SK-N-SH (cell line): ENCODE results near the gene UST. TPM values are rescaled to one million over a fixed set of nuclear protein-coding genes. Genes with fewer than 3 reads are reported as not detected.

ENCODE experiments used
- CTCF ChIA-PET: fragments of 300-600, 350-600 bp; formaldehyde crosslinking; extraction: SDS; loops from one replicate; lab custom pipeline; 2021; lab: Yijun Ruan, JAX
- POLR2A ChIA-PET: fragments of 350-600 bp; sonication (Branson Sonifier 250); formaldehyde crosslinking; extraction: SDS; loops from one replicate; lab custom pipeline; 2020; ENCODE audit warnings: antibody characterized with exemption, inconsistent platforms; lab: Yijun Ruan, JAX
- DNase-seq: peaks from one replicate; pipeline ENCODE4 v3.0.0; 2012
- H2AFZ ChIP-seq: fragments of 200-600 bp; sonication (generic); 2 replicates; pipeline ENCODE4 v1.8.1; 2016; ENCODE audit warnings: antibody characterized with exemption, mild to moderate bottlenecking, low read depth
- H3F3A ChIP-seq: fragments of 200-600 bp; sonication (generic); replicated peaks from 2 replicates; pipeline ENCODE3; 2016; ENCODE audit warnings: antibody characterized with exemption, mild to moderate bottlenecking; ENCODE audit not compliant: insufficient read depth
- H3K27ac ChIP-seq, 2 experiments: fragments of 200-500 bp in 1 of 2; fragments of 200-600 bp in 1 of 2; sonication (Bioruptor generic) in 1 of 2; sonication (generic), shearing (Covaris generic) in 1 of 2; 2 replicates each; pipeline versions ENCODE4 v1.5.1 to v1.6.1; 2014 to 2016; ENCODE audit warnings: low read depth in 2 of 2, inconsistent platforms in 1 of 2, low read length in 1 of 2, mild to moderate bottlenecking in 1 of 2, mixed read lengths in 1 of 2
- H3K27me3 ChIP-seq: fragments of 200-600 bp; sonication (generic), shearing (Covaris generic); 2 replicates; pipeline ENCODE4 v1.6.1; 2016; ENCODE audit warnings: mixed run types; ENCODE audit not compliant: insufficient read depth
- H3K36me3 ChIP-seq, 2 experiments: fragments of 200-500 bp in 1 of 2; fragments of 200-600 bp in 1 of 2; sonication (Bioruptor generic) in 1 of 2; sonication (generic) in 1 of 2; replicated peaks in 1 of 2; 2 replicates each; pipeline versions ENCODE3 to v1.5.1; 2014 to 2016; ENCODE audit warnings: low read length in 1 of 2, mild to moderate bottlenecking in 1 of 2; ENCODE audit not compliant: insufficient read depth in 2 of 2, control insufficient read depth in 1 of 2
- H3K4me1 ChIP-seq, 2 experiments: fragments of 200-500 bp in 1 of 2; fragments of 200-600 bp in 1 of 2; sonication (Bioruptor generic) in 1 of 2; sonication (generic), shearing (Covaris generic) in 1 of 2; 2 replicates each; pipeline versions ENCODE4 v1.5.1 to v1.6.1; 2014 to 2016; ENCODE audit warnings: low read depth in 1 of 2, low read length in 1 of 2, mixed run types in 1 of 2; ENCODE audit not compliant: insufficient read depth in 2 of 2, control insufficient read depth in 1 of 2
- H3K4me2 ChIP-seq: fragments of 200-600 bp; sonication (generic), shearing (Covaris generic); 2 replicates; pipeline ENCODE4 v1.6.1; 2017; ENCODE audit warnings: mixed run types
- H3K4me3 ChIP-seq, 2 experiments: fragments of 200-500 bp in 1 of 2; fragments of 200-600 bp in 1 of 2; sonication (Bioruptor generic) in 1 of 2; sonication (generic), shearing (Covaris generic) in 1 of 2; 2 replicates each; pipeline versions ENCODE4 v1.5.1 to v1.8.1; 2014 to 2016; ENCODE audit warnings: low read depth in 2 of 2, inconsistent platforms in 1 of 2, low read length in 1 of 2, mild to moderate bottlenecking in 1 of 2, mixed read lengths in 1 of 2, moderate library complexity in 1 of 2
- H3K79me2 ChIP-seq: fragments of 200-600 bp; sonication (generic); 2 replicates; pipeline ENCODE4 v1.8.1; 2017; ENCODE audit warnings: mild to moderate bottlenecking; ENCODE audit not compliant: insufficient read depth
- H3K9ac ChIP-seq: fragments of 200-600 bp; sonication (generic); 2 replicates; pipeline ENCODE4 v1.6.1; 2017; ENCODE audit warnings: mixed run types
- H3K9me2 ChIP-seq: fragments of 200-600 bp; sonication (generic); 2 replicates; pipeline ENCODE4 v1.6.1; 2017; ENCODE audit warnings: mixed run types
- H3K9me3 ChIP-seq: fragments of 200-600 bp; sonication (generic); 2 replicates; pipeline ENCODE4 v1.6.1; 2017; ENCODE audit warnings: mixed run types, mild to moderate bottlenecking, moderate library complexity
- H4K20me1 ChIP-seq: fragments of 200-600 bp; sonication (generic); 2 replicates; pipeline ENCODE4 v1.6.1; 2017; ENCODE audit warnings: mild to moderate bottlenecking, mixed run types; ENCODE audit not compliant: insufficient read depth
- CHD2 ChIP-seq: fragments of 150-350 bp; IDR thresholded peaks from 2 replicates; pipeline ENCODE4 v1.6.1; 2018; ENCODE audit warnings: low read length; ENCODE audit not compliant: partially characterized antibody
- ELF1 ChIP-seq: IDR thresholded peaks from 2 replicates; pipeline ENCODE4 v1.4.0; 2012
- EP300 ChIP-seq, 2 experiments: IDR thresholded peaks; 2 replicates each; pipeline versions ENCODE4 v1.4.0 to v1.6.1; 2012; ENCODE audit warnings: borderline replicate concordance in 1 of 2, low read depth in 1 of 2, low read length in 1 of 2
- EZH2phosphoT487 ChIP-seq: fragments of 200-600 bp; sonication (generic); IDR thresholded peaks from 2 replicates; pipeline ENCODE4 v1.6.1; 2017; ENCODE audit warnings: low read depth, mixed run types, mild to moderate bottlenecking, antibody characterized with exemption, moderate library complexity, borderline replicate concordance
- FOSL2 ChIP-seq: IDR thresholded peaks from 2 replicates; pipeline ENCODE4 v1.4.0; 2012; ENCODE audit warnings: low read depth, mild to moderate bottlenecking, moderate library complexity, borderline replicate concordance
- FOXJ3 ChIP-seq: sonication (generic); formaldehyde crosslinking; IDR thresholded peaks from 2 replicates; pipeline ENCODE4 v1.5.1; 2020; ENCODE audit warnings: mild to moderate bottlenecking, missing genetic modification reagents
- GABPA ChIP-seq: IDR thresholded peaks from 2 replicates; pipeline ENCODE4 v1.4.0; 2012; ENCODE audit warnings: low read depth, mild to moderate bottlenecking
- GATA2 ChIP-seq: sonication (generic); formaldehyde crosslinking; IDR thresholded peaks from 2 replicates; pipeline ENCODE4 v1.5.0; 2020; ENCODE audit warnings: mild to moderate bottlenecking, missing genetic modification reagents
- IRF3 ChIP-seq: fragments of 150-350 bp; IDR thresholded peaks from 2 replicates; pipeline ENCODE4 v1.6.1; 2016; ENCODE audit warnings: mild to moderate bottlenecking, low read depth, low read length
- JUND ChIP-seq: IDR thresholded peaks from 2 replicates; pipeline ENCODE4 v1.4.0; 2012
- MEF2A ChIP-seq: IDR thresholded peaks from 2 replicates; pipeline ENCODE4 v1.4.0; 2012; ENCODE audit warnings: low read depth, borderline replicate concordance
- RAD21 ChIP-seq: IDR thresholded peaks from 2 replicates; pipeline ENCODE4 v1.6.1; 2012; ENCODE audit warnings: mild to moderate bottlenecking, low read length
- REST ChIP-seq: IDR thresholded peaks from 2 replicates; pipeline ENCODE4 v1.6.1; 2012; ENCODE audit warnings: mild to moderate bottlenecking, low read depth, low read length, moderate library complexity
- SIN3A ChIP-seq: IDR thresholded peaks from 2 replicates; pipeline ENCODE4 v1.6.1; 2012; ENCODE audit warnings: low read depth, mild to moderate bottlenecking, low read length, moderate library complexity, borderline replicate concordance
- TCF12 ChIP-seq: IDR thresholded peaks from 2 replicates; pipeline ENCODE4 v1.4.0; 2012
- USF2 ChIP-seq: fragments of 150-350 bp; IDR thresholded peaks from 2 replicates; pipeline ENCODE4 v1.6.1; 2017; ENCODE audit warnings: antibody characterized with exemption, low read length, low read depth, borderline replicate concordance
- ZBTB33 ChIP-seq: IDR thresholded peaks from 2 replicates; pipeline ENCODE4 v1.4.0; 2012; ENCODE audit warnings: low read depth, borderline replicate concordance
- WGBS: methylation state at CpG from one replicate; pipeline ENCODE4 v1.1.6; 2017; ENCODE audit warnings: low lambda C conversion rate; 5-methylcytosine and 5-hydroxymethylcytosine counted together
- polyA plus RNA-seq, 3 experiments: library from polyadenylated mRNA; depleted of rRNA; stranded (reverse); fragments of >200 nt; gene quantifications; 2 replicates each; pipeline ENCODE4 v1.2.3, GENCODE V29; 2012

UST gene
- polyA plus RNA-seq, 1 of the 3 experiments (the other 2 are of a cell fraction) = 1.7 TPM

- peaks cover 8 to 18% of the 10 kb centered on the region in 2 experiments; a peak in 2 of 4 replicates for H3K4me1 ChIP-seq
- POLR2A ChIA-PET = no interaction called here
- DNase-seq = no peak
- H3K9me2 ChIP-seq = no peaks in the 10 kb centered on the region
- no peaks in the 10 kb centered on the region for H3K79me2 ChIP-seq
- no peaks in the 10 kb centered on the region for H3F3A ChIP-seq
- no peak for TF ChIP-seq GATA2
- TF ChIP-seq EP300 (IDR thresholded peaks at IDR 0.05; ENCODE audit: borderline replicate concordance in 1 of 2, low read depth in 1 of 2, low read length in 1 of 2) = no peak
- TF ChIP-seq FOXJ3 (CRISPR knock-in tag) = no peak
- no peak for TF ChIP-seq ELF1
- no peak for TF ChIP-seq GABPA
- TF ChIP-seq TCF12 = no peak
- no peak for TF ChIP-seq JUND
- TF ChIP-seq ZBTB33 = no peak
- TF ChIP-seq CHD2 = no peak
- TF ChIP-seq USF2 = no peak
- no peak for TF ChIP-seq SIN3A
- TF ChIP-seq FOSL2 = no peak
- TF ChIP-seq EZH2phosphoT487 = no peak
- no peak for TF ChIP-seq MEF2A
- no peak for TF ChIP-seq IRF3
- TF ChIP-seq REST = no peak
- TF ChIP-seq RAD21 = no peak
- no peak overlapping the region for H2AFZ ChIP-seq
- H3K4me2 ChIP-seq = no peak overlapping the region
- WGBS = 82% methylated on average over 4 of the region's 4 CpGs
- no peaks in the 10 kb centered on the region for H4K20me1 ChIP-seq
- no peak overlapping the region for H3K9ac ChIP-seq
- CTCF ChIA-PET = interaction anchor here (1.0 to 7.3 kb wide), 4 partner anchors 10 to 366 kb away, joined by 3 to 46 read pairs (median 13); no protein-coding TSS in a partner anchor
- no peaks in the 10 kb centered on the region for H3K27me3 ChIP-seq
- H3K36me3 ChIP-seq = no peaks in the 10 kb centered on the region
- H3K9me3 ChIP-seq = no peaks in the 10 kb centered on the region
- no peak overlapping the region for H3K27ac ChIP-seq
- H3K4me3 ChIP-seq = no peak overlapping the region
Measured at GRCh38 chr6:149065121-149065520, 318.3 kb downstream of the UST start.
